HL-60 (cell line): ENCODE measurements around the gene PCDH12.

Experiments
- DNase-seq, 2 experiments: peaks; one replicate each; pipeline ENCODE4 v3.0.0-alpha.2; 2010 to 2020; ENCODE audit warnings: low read depth in 1 of 2, low spot score in 1 of 2
- H3K27ac ChIP-seq: fragments of 250-450 bp; sonication (Bioruptor Pico); replicated peaks from 2 replicates; pipeline ENCODE4 v1.5.1; 2020; ENCODE audit warnings: mild to moderate bottlenecking, moderate library complexity
- H3K27me3 ChIP-seq: fragments of 250-450 bp; sonication (Bioruptor Pico); 2 replicates; pipeline ENCODE4 v1.5.1; 2021; ENCODE audit warnings: mild to moderate bottlenecking, moderate library complexity; ENCODE audit not compliant: insufficient read depth, poor library complexity, severe bottlenecking
- H3K4me3 ChIP-seq: replicated peaks from 2 replicates; pipeline ENCODE4 v1.5.1; 2011; ENCODE audit warnings: mild to moderate bottlenecking, control low read depth, low read length; ENCODE audit not compliant: insufficient read depth
- CTCF ChIP-seq: IDR thresholded peaks from one replicate; pipeline ENCODE4 v1.5.1; 2011; ENCODE audit warnings: low read length, control low read depth, inconsistent platforms; ENCODE audit not compliant: insufficient read depth
- GABPA ChIP-seq: IDR thresholded peaks from 2 replicates; pipeline ENCODE4 v1.6.1; 2012; ENCODE audit warnings: low read depth
- POLR2AphosphoS5 ChIP-seq: IDR thresholded peaks from 2 replicates; pipeline ENCODE4 v1.6.1; 2012; ENCODE audit warnings: low read depth
- REST ChIP-seq: IDR thresholded peaks from 2 replicates; pipeline ENCODE4 v1.6.1; 2012; ENCODE audit warnings: low read depth; ENCODE audit not compliant: insufficient replicate concordance
- SPI1 ChIP-seq: IDR thresholded peaks from 2 replicates; pipeline ENCODE4 v1.6.1; 2012; ENCODE audit warnings: low read depth, mild to moderate bottlenecking, borderline replicate concordance

Gene PCDH12

GRCh38 chr5:141968914-141969608 lies 11.1 kb upstream of the PCDH12 start, which contains the start of gene RNF14:
TSS of gene RNF14 (plus strand) at chr5:141969105. CDS start at chr5:141973589, 4,484 bp downstream.
- H3K4me3 ChIP-seq: peak within 1 kb of the TSS; percentile 54
- H3K27me3 ChIP-seq: no peaks in the 10 kb centered on the region
- TF ChIP-seq GABPA (peak; percentile 84), SPI1 (no peak), REST (peak; percentile 52), POLR2AphosphoS5 (peak; percentile 95), CTCF (peak; percentile 89)
- H3K27ac ChIP-seq: peak within 1 kb of the TSS; percentile 93
- peak; percentile 80 to 97 for DNase-seq

GRCh38 chr5:141966963-141967333 lies 8.9 kb upstream of the PCDH12 start:
- Histone ChIP-seq H3K27me3 (no peaks in the 10 kb centered on the region), H3K27ac (no peak overlapping the region), H3K4me3 (no peak overlapping the region)
- no peak for DNase-seq
- TF ChIP-seq GABPA (no peak), POLR2AphosphoS5 (no peak), REST (no peak), SPI1 (no peak), CTCF (no peak)

GRCh38 chr5:141966275-141966962 lies 8.4 kb upstream of the PCDH12 start:
- TF ChIP-seq REST: no peak
- TF ChIP-seq CTCF: no peak
- no peak for TF ChIP-seq POLR2AphosphoS5
- H3K27ac ChIP-seq: no peak overlapping the region
- no peak overlapping the region for H3K4me3 ChIP-seq
- no peak for DNase-seq
- no peaks in the 10 kb centered on the region for H3K27me3 ChIP-seq
